Heart left ventricle (tissue), 16 donors: Measurements from ENCODE around the gene CLEC19A. TPM values are rescaled to one million over a fixed set of nuclear protein-coding genes. Genes with fewer than 3 reads are reported as not detected.

Experiments used
- ATAC-seq, 4 donors: fragments of 200-7000 bp; cut with Tn5 transposase; one replicate each; pipeline ENCODE4 v1.9.1; 2020 to 2022; ENCODE audit warnings: moderate library complexity in 4 of 4, mild to moderate bottlenecking in 3 of 4, moderate number of reproducible peaks in 1 of 4
- DNase-seq, 5 donors: peaks; one replicate each; pipeline ENCODE4 v3.0.0-alpha.2; 2020
- H3K27ac ChIP-seq, 12 donors: fragments of 200-600 bp; sonication (generic) in 4 of 12; one replicate each; pipeline versions ENCODE4 v1.5.0 to v1.8.0; 2016 to 2022; ENCODE audit warnings: mild to moderate bottlenecking in 2 of 12
- H3K27me3 ChIP-seq, 9 donors: fragments of 200-600 bp; sonication (generic) in 2 of 9; one replicate each; pipeline versions ENCODE4 v1.5.1 to v1.8.0; 2016 to 2022; ENCODE audit warnings: mild to moderate bottlenecking in 3 of 9
- H3K36me3 ChIP-seq, 9 donors: fragments of 200-600 bp; sonication (generic) in 2 of 9; one replicate each; pipeline versions ENCODE4 v1.5.0 to v1.8.0; 2018 to 2022; ENCODE audit warnings: mild to moderate bottlenecking in 2 of 9
- H3K4me1 ChIP-seq, 12 donors: fragments of 200-600 bp; sonication (generic) in 4 of 12; one replicate each; pipeline versions ENCODE4 v1.5.0 to v1.8.0; 2016 to 2022; ENCODE audit warnings: mild to moderate bottlenecking in 3 of 12
- H3K4me3 ChIP-seq, 12 donors: fragments of 200-600 bp; sonication (generic) in 4 of 12; one replicate each; pipeline versions ENCODE4 v1.5.0 to v1.8.0; 2017 to 2022; ENCODE audit warnings: mild to moderate bottlenecking in 9 of 12, moderate library complexity in 4 of 12
- H3K9me3 ChIP-seq, 12 donors: fragments of 200-600 bp; sonication (generic) in 4 of 12; one replicate each; pipeline versions ENCODE4 v1.5.0 to v1.8.0; 2016 to 2022; ENCODE audit warnings: mild to moderate bottlenecking in 1 of 12
- CTCF ChIP-seq, 12 donors: fragments of 200-600 bp; sonication (generic) in 4 of 12; IDR thresholded peaks; one replicate each; pipeline versions ENCODE4 v1.5.0 to v1.8.0; 2018 to 2022; ENCODE audit warnings: antibody characterized with exemption in 12 of 12, mild to moderate bottlenecking in 5 of 12
- POLR2A ChIP-seq, 2 donors: fragments of 450-650 bp; IDR thresholded peaks; one replicate each; pipeline ENCODE4 v1.6.1; 2017; ENCODE audit warnings: antibody characterized with exemption in 2 of 2, mild to moderate bottlenecking in 2 of 2, moderate library complexity in 2 of 2
- WGBS, 4 donors: extraction: QIAGEN DNeasy Blood & Tissue Kit in 2 of 4; methylation state at CpG; one replicate each; pipeline versions ENCODE4 v1.1.5 to v1.1.7; 2013 to 2018; 5-methylcytosine and 5-hydroxymethylcytosine counted together
- intact Hi-C, 10 donors: fragments of 100-400 bp; cut with DNase I; formaldehyde crosslinking; loops; one replicate each; pipeline versions ENCODE4 v1.11.1 to v1.14.2; 2022
- polyA plus RNA-seq, 2 donors: library from polyadenylated mRNA; stranded (reverse); fragments of 200-250 nt; gene quantifications; one replicate each; pipeline ENCODE4 v1.2.3, GENCODE V29; 2013
- total RNA-seq, 9 donors: library from RNA; depleted of rRNA in 2 of 9; stranded (reverse); fragments of >200 nt in 2 of 9; fragmentation: NEBNext Ultra II Directional in 3 of 9; extraction: Animal tissue kit (Norgen Biotek cat#: 25700) in 3 of 9; gene quantifications; one replicate each; pipeline versions ENCODE4 v1.1.0 to v1.2.4, GENCODE V29; 2016 to 2023
- donor health status: ischemic (EF 13 %, LVEDD 7.1; RV severe dilation, severe dysfunction).
- donor health status: healthy with polysubstance abuse.
- donor health status: DM: no; HTN: yes; CAD: no.
- donor health status: DM: no; HTN: no; CAD: no.
- donor health status: ischemic (EF 25% LVEDD 6.9; RV normal size, moderate dysfunction).
- donor health status: ischemic (EF 25% LVEDD 5.7; RV mildly dilated, moderate dysfunction).
- donor health status: healthy.
- donor health status: DM: yes; HTN: yes; CAD: no.
- donor health status: ischemic (EF 35%, LVEDD 5.7; RV mildly dilated, moderate dysfunction).
- donor health status: nonischemic (EF 11% LVEDD 7.7; RV severe dilation, severe dysfunction).
- donor health status: DM: yes; HTN: yes; CAD: no.
- donor health status: PGD.
- donor health status: ischemic (EF 29% LVEDD 5.4; RV normal size, mild dysfunction).
- donor health status: nonischemic (EF 23%, LVEDD 6.1; RV moderate dilation, normal function).

CLEC19A gene
- total and polyA plus RNA-seq, 11 donors: not detected

- Histone ChIP-seq H3K36me3 (no peaks in the 10 kb centered on the region), H3K27ac (no peak overlapping the region), H3K27me3 (no peaks in the 10 kb centered on the region), H3K9me3 (peaks cover 0 to 12% (median 3%) of the 10 kb centered on the region in 12 donors), H3K4me3 (no peak overlapping the region), H3K4me1 (no peaks in the 10 kb centered on the region)
- no peak for TF ChIP-seq CTCF (IDR thresholded peaks at IDR 0.05)
- no peak for TF ChIP-seq POLR2A (IDR thresholded peaks at IDR 0.05)
- WGBS, 4 donors: 67 to 77% (median 74%) methylated on average over 3 of the region's 3 CpGs
- DNase-seq (no peak), ATAC-seq (no peak)
- intact Hi-C loops: no loop called here
Observed at GRCh38 chr16:19323596-19323995, 38.1 kb downstream of the CLEC19A start.

GRCh38 chr16:19328364-19328763 is 42.8 kb downstream of the CLEC19A start:
- no peak for TF ChIP-seq POLR2A (IDR thresholded peaks at IDR 0.05)
- TF ChIP-seq CTCF (IDR thresholded peaks at IDR 0.05): no peak
- H3K4me1 ChIP-seq: no peaks in the 10 kb centered on the region
- peaks cover 0 to 12% (median 3%) of the 10 kb centered on the region in 12 donors for H3K9me3 ChIP-seq
- H3K27me3 ChIP-seq: no peaks in the 10 kb centered on the region
- no peaks in the 10 kb centered on the region for H3K36me3 ChIP-seq
- intact Hi-C loops: no loop called here
- WGBS, 4 donors: 90 to 98% (median 93%) methylated on average over 1 of the region's 1 CpG
- H3K4me3 ChIP-seq: no peak overlapping the region
- DNase-seq (no peak), ATAC-seq (no peak)
- no peak overlapping the region for H3K27ac ChIP-seq

- no peak for DNase-seq
- Histone ChIP-seq H3K4me1 (no peaks in the 10 kb centered on the region), H3K27ac (no peak overlapping the region), H3K9me3 (peaks cover 0 to 12% (median 3%) of the 10 kb centered on the region in 12 donors), H3K36me3 (no peaks in the 10 kb centered on the region), H3K4me3 (no peak overlapping the region), H3K27me3 (peaks cover 0 to 4% (median 0%) of the 10 kb centered on the region in 9 donors)
- 78 to 85% (median 83%) methylated on average over 1 of the region's 1 CpG for WGBS, 4 donors
- TF ChIP-seq POLR2A (IDR thresholded peaks at IDR 0.05): no peak
- no peak for TF ChIP-seq CTCF (IDR thresholded peaks at IDR 0.05)
- intact Hi-C loops: no loop called here
- ATAC-seq: no peak
Observed at GRCh38 chr16:19329932-19330331, 44.4 kb downstream of the CLEC19A start.

GRCh38 chr16:19330841-19331397 is 45.4 kb downstream of the CLEC19A start:
- ATAC-seq (no peak), DNase-seq (no peak)
- intact Hi-C loops: no loop called here
- Histone ChIP-seq H3K9me3 (peaks cover 0 to 12% (median 3%) of the 10 kb centered on the region in 12 donors), H3K4me3 (no peak overlapping the region), H3K36me3 (no peaks in the 10 kb centered on the region), H3K4me1 (no peaks in the 10 kb centered on the region), H3K27me3 (peaks cover 0 to 4% (median 0%) of the 10 kb centered on the region in 9 donors), H3K27ac (no peak overlapping the region)
- WGBS, 4 donors: 63 to 69% (median 63%) methylated on average over 6 of the region's 6 CpGs
- TF ChIP-seq POLR2A (IDR thresholded peaks at IDR 0.05): no peak

GRCh38 chr16:19331794-19332193 is 46.3 kb downstream of the CLEC19A start:
- intact Hi-C loops: no loop called here
- no peak for ATAC-seq
- Histone ChIP-seq H3K27me3 (peaks cover 0 to 4% (median 0%) of the 10 kb centered on the region in 9 donors), H3K9me3 (peaks cover 0 to 12% (median 3%) of the 10 kb centered on the region in 12 donors), H3K27ac (no peak overlapping the region), H3K4me3 (no peak overlapping the region), H3K36me3 (no peaks in the 10 kb centered on the region), H3K4me1 (no peaks in the 10 kb centered on the region)
- DNase-seq: no peak
- WGBS, 4 donors: 46 to 55% (median 48%) methylated on average over 4 of the region's 4 CpGs
- TF ChIP-seq POLR2A (IDR thresholded peaks at IDR 0.05) (no peak), CTCF (IDR thresholded peaks at IDR 0.05) (no peak)
